Measurements from ENCODE around the gene EFEMP1.
"Not testable (repeated sequence)": the region's sequence is repeated elsewhere in the genome, so short reads cannot be mapped to it uniquely, and the experiment has no call there.

The EFEMP1 gene

GRCh38 chr2:55862673-55863390 is 60.8 kb downstream of the EFEMP1 start:
- no peak for DNase-seq

- DNase-seq: no peak
These were observed 61.3 kb downstream of the EFEMP1 start for GRCh38 chr2:55862246-55862645.

DNA sequence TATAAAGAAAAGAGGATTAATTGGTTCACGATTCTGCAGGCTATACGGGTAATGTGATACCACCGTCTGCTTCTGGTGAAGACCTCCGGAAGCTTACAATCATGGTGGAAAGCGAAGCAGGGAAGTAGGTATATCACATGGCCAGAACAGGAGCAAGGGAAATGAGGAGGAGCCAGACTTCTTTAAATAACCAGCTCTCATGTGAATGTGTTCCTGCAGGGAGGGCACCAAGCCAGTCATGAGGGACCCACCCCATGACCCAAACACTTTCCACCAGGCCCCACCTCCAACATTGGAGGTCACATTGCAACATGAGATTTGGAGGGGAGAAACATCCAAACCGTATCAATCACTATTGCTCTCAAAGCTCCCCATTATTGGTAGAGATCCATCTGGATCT is 61.8 kb downstream of the EFEMP1 start:
- no peak for DNase-seq

- DNase-seq: peak; percentile 70
These were observed 62.8 kb downstream of the EFEMP1 start for GRCh38 chr2:55860832-55861231.

GRCh38 chr2:55859875-55860274 is 63.7 kb downstream of the EFEMP1 start:
- DNase-seq: no peak

DNA sequence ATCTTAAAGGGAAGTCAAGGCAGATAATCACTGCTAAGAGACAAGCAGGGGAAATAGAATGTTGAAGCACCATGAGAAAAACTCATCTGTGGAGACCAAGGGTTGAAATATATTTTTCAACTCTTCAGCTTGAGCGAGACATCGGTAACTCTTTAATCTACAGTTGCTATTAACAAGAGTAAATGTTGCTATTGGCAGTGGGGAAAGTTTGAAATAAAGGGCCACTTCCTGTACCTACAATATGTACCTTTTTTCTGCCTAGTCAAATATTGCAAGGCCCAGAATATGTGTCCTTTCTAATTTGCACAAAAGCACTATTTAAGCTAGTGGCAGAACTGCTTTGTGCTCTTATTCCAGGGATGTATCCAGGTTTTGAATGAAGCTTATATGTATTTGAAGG is 65.8 kb downstream of the EFEMP1 start:
- no peak for DNase-seq

DNA sequence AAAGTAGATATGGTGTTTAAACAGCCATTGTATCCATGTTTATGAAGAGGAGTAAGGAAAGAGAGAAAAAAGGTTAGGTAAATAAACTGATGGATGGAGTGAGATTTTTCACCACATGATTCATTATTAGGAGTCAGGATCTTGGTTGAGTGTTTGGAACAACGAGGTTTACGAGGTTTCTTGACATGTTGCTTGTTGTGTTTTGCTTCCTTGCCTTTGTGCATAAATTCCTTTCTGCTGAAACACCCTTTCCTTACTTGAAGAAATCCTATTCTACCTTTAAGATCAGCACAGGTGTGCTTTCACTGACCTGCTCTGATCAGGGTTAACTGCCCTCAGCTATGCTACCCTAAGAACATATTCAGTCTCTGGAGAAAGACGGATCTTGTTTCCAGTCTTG is 66.6 kb downstream of the EFEMP1 start:
- no peak for DNase-seq

DNA sequence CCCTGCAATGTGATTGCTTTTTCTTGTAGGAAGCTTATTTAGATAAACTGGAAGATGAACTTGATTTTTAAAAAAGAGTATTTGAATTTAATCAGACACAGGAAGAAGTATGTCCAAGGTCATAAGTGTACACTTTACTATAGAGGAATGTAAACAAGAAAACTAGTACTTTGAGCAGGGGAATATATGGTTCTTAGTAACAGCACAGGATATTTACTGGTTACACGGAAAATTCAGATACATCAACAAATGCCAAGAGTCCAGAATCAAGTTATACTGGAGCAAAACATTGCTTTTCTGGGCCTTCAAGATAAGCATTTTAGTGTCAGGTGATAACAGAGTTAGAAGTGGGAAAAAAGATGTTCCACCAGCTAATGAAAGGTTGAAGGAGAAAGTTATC is 75.5 kb downstream of the EFEMP1 start:
- DNase-seq: no peak

DNA sequence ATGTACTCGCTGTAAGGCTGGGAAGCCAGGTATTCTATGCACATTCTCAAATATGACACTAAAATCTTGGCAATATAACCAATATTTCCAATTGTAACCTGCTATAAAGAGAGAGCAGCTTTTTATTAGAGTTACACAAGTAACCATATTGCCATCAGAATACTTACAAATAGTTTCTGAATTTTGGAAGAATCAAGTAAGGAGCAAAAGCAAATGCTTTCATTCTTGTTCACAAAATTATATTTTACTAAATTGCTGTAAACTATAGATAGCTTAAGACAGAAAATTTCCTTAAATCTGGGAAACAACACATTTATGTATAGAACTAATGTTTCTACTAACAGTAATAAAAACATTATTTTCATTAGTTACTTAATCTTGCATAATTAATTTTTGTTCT is 77.2 kb downstream of the EFEMP1 start:
- no peak for DNase-seq

DNA sequence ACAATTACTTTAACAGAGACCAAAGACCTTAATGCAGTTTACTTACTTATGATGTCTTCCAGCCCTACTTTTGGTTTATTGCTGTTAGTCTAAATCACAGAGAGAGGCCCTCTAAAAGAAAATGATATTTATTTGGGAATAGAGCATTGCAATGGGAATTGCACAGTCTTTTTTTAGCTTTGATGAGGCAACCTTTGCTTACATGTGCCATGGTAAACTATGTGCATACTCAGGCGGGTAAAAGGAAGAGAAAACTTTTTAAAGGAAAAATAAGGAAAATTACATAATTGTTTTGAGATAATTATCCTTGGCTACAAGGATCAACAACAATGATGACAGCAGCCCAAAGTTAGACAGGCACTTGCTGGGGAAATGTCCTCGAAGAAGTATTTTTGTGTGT is 78.6 kb downstream of the EFEMP1 start:
- no peak for DNase-seq

- no peak for DNase-seq
These were observed 79.6 kb downstream of the EFEMP1 start for GRCh38 chr2:55843994-55844345.

DNA sequence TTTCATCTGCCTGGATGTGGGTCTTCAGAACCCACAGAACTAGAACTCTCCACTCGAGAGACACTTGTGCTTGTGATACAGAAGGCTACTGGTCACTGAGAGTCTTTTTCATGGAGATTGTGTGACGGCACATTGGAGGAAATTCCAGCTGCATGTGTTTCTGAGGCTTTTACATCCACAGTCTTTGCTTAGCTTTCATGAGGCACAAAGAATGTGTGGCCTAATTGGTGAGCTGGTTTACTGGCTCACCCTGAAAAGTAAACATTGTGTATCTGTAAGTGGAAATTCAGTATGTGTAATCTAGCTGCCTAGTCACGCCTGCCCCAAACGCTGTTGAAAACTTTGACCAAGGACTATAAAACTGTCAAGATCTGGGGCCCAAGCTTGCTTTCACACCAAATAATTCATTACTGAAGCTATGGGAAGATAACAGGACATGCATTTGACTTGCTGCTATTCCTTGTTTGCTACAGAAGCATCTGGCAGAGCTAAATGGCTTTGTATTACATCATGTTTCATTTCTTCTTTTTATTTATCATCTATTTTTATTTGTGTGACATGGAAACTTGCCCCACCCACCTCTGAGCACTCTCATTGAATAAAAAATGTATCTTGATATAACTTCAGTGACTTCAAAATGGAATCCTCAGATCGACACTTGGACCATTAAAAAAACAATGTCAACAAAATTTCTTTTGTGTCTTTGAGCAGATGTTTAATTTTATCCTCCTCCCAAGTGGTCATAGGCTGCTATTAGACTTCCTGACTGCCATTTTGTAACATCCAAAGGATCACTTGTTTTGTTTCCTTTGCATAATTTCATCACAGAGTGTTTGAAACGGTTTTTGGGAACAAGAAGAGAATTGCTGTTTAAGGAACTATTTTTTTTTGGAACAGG is 80.2 kb downstream of the EFEMP1 start:
- no peak for DNase-seq

DNA sequence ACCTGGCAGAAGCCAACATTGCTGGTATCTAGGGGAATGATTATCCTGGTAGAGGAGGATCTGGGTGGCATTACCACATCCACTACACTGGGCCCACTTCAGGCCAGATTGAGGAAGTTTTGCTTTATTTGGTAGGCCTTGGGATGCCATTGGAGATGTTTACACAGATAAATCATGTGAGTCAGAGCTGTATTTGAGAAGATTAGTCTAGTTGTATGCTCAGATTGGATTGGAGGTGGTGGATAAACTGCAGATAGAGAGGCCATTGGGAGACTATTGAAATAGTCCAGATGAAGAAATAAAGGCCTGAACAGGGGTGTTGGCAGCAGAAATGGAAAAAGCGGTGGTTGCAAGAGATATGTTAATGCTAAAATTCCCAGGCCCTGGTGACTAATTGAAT is 81.5 kb downstream of the EFEMP1 start:
- DNase-seq: no peak

DNA sequence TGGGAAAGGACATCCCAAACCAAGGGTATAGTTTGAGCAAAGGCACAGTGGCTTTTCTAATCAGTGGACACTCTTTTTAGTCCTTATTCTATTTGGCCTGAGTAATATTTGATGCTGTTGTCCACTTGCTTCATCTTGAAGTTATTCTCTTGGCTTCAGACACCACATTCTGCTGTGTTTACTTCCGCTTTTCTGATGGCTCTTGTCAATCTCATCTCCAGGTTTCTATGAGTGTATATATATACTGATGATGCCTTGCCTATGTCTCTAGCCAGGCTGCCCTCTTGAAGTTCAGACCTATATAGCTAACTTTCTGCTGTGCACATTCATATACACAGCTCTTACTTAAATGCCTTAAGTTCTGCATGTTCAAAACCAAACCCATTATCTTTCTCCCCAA is 83.1 kb downstream of the EFEMP1 start:
- DNase-seq: no peak

DNA sequence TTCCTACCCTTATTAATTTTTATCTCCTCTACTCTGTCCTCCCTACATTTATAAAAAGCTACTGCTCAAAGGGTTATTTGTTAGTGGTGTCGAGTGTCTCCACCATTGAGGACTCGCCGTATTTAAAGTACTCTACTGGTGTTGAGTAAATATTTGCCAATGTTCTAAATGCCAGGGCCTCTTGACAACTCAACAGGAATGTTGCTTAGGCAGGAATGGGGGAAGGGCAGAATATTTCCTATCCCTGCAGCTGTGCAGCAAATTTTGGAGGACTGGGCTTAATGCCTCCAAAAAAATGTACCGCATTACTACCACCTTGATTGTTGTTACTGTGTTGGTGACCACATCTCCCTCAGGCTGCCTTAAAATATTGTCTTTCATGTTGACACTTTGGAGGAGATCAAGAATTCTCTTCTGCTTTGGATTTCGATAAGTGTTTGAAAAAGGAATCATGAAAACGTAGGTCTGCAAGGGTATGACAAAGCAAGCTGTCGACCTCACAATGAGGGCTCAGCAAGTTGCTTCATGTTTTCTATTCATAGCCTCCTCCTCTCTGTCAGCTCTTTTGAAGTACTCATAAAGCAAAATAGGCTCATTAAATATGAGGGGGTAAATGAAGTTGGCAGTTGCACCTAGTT is 84.3 kb downstream of the EFEMP1 start:
- DNase-seq: no peak

DNA sequence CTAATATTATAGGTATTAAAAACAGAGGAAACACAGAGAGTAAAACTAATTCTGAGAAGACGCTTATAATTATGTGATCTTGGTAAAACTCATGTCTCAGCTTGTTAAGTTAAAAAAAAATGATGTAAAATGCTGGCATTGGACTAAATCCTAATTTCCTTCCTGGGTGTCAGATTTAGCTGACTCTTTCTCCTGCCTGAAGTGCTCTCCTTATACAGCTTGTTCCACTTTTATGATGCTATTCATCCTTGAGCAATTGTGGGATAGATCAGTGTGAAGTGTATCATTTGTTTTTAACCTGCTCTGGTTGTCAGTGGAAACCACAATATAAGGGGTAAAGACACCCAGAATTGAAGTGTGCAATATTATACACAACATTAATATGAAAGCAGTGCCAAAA is 84.9 kb downstream of the EFEMP1 start:
- DNase-seq: no peak

DNA sequence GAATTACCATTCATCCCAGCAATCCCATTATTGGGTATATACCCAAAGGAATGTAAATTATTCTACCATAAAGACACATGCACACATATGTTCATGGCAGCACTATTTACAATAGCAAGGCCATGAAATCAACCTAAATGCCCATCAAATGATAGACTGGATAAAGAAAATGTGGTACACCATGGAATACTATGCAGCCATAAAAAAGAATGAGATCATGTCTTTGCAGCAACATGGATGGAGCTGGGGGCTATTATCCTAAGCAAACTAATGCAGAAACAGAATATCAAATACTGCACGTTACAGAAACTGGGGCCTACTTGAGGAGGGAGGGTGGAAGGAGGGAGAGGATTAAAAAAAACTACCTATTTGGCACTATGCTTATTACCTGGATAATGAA is 85.5 kb downstream of the EFEMP1 start:
- not testable (repeated sequence) for DNase-seq

- DNase-seq: no peak
These were observed 86.5 kb downstream of the EFEMP1 start for GRCh38 chr2:55837073-55837472.

DNA sequence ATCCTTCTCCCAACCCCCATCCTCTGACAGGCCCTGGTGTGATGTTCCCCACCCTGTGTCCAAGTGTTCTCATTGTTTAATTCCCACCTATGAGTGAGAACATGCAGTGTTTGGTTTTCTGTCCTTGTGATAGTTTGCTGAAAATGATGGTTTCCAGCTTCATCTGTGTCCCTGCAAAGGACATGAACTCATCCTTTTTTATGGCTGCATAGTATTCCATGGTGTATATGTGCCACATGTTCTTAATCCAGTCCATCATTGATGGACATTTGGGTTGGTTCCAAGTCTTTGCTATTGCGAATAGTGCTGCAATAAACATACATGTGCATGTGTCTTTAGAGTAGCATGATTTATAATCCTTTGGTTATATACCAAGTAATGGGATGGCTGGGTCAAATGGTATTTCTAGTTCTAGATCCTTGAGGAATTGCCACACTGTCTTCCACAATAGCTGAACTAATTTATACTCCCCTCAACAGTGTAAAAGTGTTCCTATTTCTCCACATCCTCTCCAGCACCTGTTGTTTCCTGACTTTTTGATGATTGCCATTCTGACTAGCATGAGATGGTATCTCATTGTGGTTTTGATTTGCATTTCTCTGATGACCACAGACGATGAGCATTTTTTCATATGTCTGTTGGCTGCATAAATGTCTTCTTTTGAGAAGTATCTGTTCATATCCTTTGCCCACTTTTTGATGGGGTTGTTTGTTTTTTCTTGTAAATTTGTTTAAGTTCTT is 91.7 kb downstream of the EFEMP1 start:
- not testable (repeated sequence) for DNase-seq

- no peak for DNase-seq
These were observed 95.7 kb downstream of the EFEMP1 start for GRCh38 chr2:55827855-55828254.

GRCh38 chr2:55827428-55827827 is 96.2 kb downstream of the EFEMP1 start:
- DNase-seq: not testable (repeated sequence)

- no peak for DNase-seq
These were observed 97.3 kb downstream of the EFEMP1 start for GRCh38 chr2:55826246-55826645.

- no peak for DNase-seq
These were observed 99.0 kb downstream of the EFEMP1 start for GRCh38 chr2:55824551-55825096.
